Heart left ventricle (tissue), 13 donors: ENCODE data around the gene RAB11FIP5.

Experiments used
- CTCF ChIP-seq, 12 donors: fragments of 200-600 bp; sonication (generic) in 4 of 12; IDR thresholded peaks; one replicate each; pipeline versions ENCODE4 v1.5.0 to v1.8.0; 2018 to 2022; ENCODE audit warnings: antibody characterized with exemption in 12 of 12, mild to moderate bottlenecking in 5 of 12
- POLR2A ChIP-seq, 2 donors: fragments of 450-650 bp; IDR thresholded peaks; one replicate each; pipeline ENCODE4 v1.6.1; 2017; ENCODE audit warnings: antibody characterized with exemption in 2 of 2, mild to moderate bottlenecking in 2 of 2, moderate library complexity in 2 of 2
- donor health status: ischemic (EF 13 %, LVEDD 7.1; RV severe dilation, severe dysfunction).
- donor health status: DM: no; HTN: yes; CAD: no.
- donor health status: DM: no; HTN: no; CAD: no.
- donor health status: ischemic (EF 25% LVEDD 6.9; RV normal size, moderate dysfunction).
- donor health status: ischemic (EF 25% LVEDD 5.7; RV mildly dilated, moderate dysfunction).
- donor health status: ischemic (EF 35%, LVEDD 5.7; RV mildly dilated, moderate dysfunction).
- donor health status: nonischemic (EF 11% LVEDD 7.7; RV severe dilation, severe dysfunction).
- donor health status: DM: yes; HTN: yes; CAD: no.
- donor health status: PGD.
- donor health status: ischemic (EF 29% LVEDD 5.4; RV normal size, mild dysfunction).
- donor health status: nonischemic (EF 23%, LVEDD 6.1; RV moderate dilation, normal function).

GRCh38 chr2:73083886-73084800 is 28.6 kb downstream of the RAB11FIP5 start:
- TF ChIP-seq CTCF (IDR thresholded peaks at IDR 0.05) (no peak), POLR2A (IDR thresholded peaks at IDR 0.05) (no peak)
